GM19351 (cell line): ENCODE data around the gene PPP1CA.
A peak's percentile ranks its signal among the peaks of the same experiment; 100 is the strongest.

Experiments
- ATAC-seq: cut with Tn5 transposase; IDR thresholded peaks from one replicate; pipeline ENCODE4 v1.9.1; 2021; ENCODE audit warnings: mild to moderate bottlenecking, moderate library complexity; ENCODE audit not compliant: unreplicated experiment

PPP1CA gene

GRCh38 chr11:67401495-67402191, at the start of gene PPP1CA:
TSS of gene PPP1CA (minus strand) at chr11:67401858. CDS start at chr11:67401782, 76 bp downstream.
- peak; percentile 55 for ATAC-seq

GRCh38 chr11:67450796-67451657, 49.4 kb upstream of the PPP1CA start:
- ATAC-seq: no peak

DNA sequence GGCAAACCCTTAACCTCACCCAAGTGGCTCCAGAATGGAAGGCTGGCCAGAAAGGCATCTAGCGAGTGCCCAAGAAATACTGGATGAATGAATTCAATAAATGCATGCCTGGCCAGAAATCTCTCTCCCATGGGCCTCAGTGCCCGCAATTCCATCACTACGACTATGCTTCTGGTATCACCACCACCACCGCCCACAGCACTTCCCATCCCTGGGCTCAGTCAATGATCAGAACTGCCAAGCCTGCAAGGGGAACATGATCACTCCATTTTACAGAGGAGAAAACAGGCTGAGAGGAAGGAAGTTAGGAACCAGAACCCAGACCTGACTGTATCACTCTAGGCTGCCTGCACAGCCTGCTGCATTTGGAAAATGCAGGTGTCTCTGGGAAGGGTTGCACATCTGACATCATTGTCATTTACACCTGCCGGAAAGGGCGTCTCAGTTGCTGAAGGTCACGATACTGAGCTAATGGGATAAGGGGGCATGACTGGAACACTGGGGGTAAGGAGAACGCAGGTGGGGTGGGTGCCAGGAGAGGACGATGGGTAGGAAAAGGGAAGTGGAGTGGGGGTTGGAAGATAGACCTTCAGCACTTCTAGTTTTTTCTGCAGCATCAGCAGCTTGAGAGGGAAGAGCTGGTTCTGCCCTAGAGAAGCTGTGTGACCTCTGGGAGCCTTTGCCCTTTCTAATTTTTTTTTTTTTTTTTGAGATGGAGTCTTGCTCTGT, 47.6 kb upstream of the PPP1CA start:
- no peak for ATAC-seq

DNA sequence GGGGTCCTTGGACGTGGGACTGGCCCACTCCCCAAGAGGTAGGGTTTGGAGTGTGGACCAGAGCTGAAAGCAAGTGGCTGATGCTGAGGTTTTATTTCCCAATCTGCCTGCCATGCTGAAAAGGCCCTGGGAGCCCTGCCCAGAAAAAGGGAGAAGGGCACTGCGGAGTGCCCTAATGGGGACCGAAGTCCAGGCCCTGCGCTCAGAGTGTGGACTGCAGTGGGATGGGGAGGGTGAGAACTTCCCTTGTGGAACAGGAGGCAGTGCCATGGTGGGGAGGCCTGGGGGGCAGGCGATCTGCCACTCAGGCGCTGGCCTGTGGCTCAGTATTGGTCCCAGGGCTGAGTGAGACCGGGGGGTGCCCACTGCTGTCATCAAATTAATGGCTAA, 46.6 kb upstream of the PPP1CA start:
- no peak for ATAC-seq

GRCh38 chr11:67445515-67445914, 43.9 kb upstream of the PPP1CA start:
- no peak for ATAC-seq

DNA sequence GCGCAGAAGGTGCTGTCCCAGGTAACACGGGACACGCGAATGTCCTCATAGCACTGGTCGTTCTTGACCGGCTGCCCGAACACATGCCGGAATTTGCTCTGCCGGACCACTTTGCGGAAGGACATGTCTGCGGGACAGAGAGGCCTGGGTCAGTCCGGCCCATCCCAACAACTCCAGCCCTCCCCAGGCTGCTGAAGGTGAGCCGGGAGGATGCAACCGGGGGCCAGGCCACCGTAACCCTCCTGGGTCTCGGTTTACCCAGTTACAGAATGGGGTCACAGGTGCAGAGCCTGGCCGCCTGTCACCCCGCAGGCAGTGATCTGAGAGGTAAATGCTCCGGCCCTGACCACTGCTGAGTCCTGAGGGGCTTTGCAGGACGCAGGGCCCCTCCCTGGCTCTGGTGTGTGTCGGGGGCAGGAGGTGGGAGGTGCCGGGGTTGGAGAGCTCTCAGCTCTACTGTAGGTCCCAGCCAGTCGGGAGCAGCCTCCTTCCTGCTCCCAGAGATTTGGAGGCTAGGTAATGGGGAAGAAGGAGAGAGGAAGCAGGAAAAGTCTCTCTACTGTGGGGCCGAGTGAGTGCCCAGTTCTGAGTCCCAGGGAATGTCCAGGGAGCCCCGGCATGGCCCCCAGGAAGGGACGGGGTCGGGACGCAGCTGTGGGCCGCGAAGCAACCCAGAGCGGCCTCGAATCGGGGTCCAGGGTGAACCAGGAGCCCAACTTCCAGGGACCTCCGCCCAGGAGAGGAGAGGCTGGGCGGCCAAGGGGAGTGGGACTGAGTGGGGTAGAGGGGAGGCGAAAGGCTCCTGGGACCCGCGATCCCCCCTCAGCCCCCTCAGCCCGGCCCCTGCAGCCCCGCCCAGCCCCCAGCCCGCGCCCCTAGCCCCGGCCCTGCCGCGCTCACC, 41.1 kb upstream of the PPP1CA start:
- ATAC-seq: no peak

- ATAC-seq: no peak
Measured at GRCh38 chr11:67441731-67442351, 40.2 kb upstream of the PPP1CA start.

DNA sequence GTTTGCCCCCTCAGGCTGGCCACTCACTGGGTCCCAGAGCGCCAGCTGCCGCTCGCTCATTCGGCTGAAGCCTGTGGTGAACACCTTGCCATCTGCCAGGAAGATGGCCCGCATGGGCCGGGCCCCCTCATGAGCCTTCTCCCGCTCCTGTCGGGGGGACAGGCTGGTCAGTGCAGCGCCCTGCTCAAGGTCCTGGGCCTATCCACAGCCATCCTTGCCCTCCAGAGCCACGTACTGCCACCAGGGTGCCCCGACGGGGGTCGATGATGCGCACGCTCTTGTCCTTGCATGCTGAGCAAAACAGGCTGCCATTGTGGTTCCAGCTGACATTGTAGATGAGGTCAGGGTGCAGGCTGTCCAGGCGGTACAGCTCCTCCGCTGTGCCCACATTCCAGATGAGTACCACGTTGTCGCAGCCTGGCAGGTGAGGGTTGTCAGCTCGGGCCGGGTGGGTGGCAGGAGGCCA, 39.5 kb upstream of the PPP1CA start:
- no peak for ATAC-seq

- no peak for ATAC-seq
Measured at GRCh38 chr11:67440229-67441097, 38.8 kb upstream of the PPP1CA start.

DNA sequence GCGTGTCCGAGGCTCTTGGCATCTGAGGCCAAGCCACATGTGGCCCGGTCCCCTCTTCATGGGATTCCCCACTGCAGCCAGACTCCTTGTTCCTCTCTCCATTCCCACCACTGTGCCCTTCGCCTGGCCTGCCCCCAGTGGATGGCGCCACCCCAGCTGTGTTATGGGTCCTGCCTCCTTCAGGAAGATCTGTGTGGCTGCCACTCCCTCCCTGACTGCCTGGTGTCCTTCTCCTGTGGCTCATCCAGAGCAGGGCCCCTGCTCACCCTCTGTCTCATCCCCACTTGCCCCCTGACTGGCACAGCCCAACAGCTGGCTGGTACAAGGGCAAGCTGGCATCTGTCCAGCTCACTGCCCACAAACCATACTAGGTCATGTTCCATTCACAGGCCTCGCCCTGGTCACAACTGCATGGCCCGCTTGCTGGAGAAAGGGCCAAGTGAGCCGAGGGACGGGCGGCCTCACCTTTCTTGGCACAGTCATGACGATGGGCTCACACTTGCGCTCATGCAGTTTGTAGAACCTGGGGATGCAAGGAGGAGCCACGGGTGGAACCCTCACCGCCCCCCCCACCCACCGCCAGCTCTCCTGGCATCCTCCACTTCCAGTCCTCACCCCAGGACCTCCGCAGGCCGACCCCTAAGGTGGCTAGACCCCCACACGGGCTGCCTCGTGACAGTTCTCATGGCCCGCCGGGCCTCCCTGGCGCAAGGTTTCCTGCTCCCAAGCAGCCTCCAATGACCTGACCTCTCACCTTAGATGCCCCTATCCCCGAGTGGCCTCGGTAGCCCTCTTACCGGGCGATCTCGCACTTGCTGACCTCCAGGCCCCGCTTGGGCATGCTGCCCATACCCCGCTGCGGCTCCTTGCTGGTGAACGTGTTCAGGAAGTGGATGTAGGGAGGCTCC, 37.9 kb upstream of the PPP1CA start:
- ATAC-seq: no peak

- no peak for ATAC-seq
Measured at GRCh38 chr11:67438158-67438902, 36.7 kb upstream of the PPP1CA start.

- ATAC-seq: no peak
Measured at GRCh38 chr11:67437809-67438157, 36.1 kb upstream of the PPP1CA start.

DNA sequence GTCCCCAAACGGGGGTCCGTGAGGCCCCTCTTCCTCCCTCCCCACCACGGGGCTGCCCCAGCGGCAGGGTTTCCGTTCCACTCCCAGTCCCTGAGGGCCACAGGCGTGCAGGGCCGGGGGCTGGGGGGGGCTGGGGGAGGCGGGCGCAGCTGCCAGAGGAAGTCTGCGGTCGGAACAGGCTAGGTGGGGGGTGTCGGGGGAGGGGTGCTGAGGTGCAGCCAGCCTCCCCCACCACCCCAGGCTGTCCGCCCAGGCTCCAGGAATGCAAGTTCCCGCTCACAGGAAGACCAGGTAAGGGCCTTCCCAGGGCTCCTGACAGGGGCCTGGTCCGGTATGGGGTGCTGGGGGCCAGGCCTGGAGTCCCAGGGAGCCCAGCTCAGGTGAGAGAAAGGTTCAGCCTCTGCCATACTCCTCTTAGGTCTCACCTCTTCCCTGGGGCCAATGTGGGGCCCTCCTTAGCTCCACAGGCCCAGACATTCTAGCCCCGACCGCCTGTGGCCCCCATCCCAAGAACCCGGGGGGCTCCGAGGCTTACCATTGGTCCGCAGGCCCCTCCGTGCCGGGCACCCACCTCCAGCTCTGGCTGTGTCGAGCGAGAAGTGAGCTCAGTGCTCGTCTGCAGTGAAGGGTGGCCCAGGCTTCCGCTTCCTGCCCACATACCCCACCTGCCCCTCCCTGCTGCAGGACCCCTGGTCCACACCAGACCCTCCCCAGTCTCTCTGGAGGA, 35.6 kb upstream of the PPP1CA start, which contains the start of gene PTPRCAP:
TSS of gene PTPRCAP (minus strand) at position 601 of the 727 bp plus-strand sequence. CDS start at position 538, 63 bp downstream.
- no peak for ATAC-seq

DNA sequence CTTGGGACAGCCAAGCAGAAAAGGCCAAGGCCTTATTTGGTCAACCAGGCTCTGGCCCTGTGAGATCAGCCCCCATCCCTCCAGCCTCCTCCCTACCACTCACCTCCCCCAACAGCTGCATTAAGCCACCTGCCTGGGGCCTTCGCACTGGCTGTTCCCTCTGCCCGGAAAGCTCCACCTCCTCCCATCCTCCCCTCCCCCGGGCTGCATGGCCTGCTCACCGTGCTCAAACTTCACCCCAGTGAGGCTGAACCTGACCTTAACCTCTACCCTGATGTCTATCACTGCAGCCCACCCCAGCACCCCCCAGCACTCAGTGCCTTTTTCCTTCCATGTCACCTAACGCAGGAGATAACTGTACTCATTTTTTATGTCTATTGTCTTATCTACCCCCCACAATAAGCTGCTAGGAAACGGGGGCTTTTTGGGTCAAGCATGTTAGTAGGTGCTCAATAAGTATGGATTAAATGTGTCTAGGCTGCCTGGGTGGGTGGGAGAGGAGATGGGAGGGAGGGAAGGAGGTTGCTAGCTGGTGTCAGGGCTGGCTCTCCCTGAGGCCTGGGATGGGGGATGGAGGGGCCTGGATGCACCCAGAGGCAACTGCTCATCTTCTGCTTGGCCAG, 34.9 kb upstream of the PPP1CA start:
- ATAC-seq: peak; percentile 47

DNA sequence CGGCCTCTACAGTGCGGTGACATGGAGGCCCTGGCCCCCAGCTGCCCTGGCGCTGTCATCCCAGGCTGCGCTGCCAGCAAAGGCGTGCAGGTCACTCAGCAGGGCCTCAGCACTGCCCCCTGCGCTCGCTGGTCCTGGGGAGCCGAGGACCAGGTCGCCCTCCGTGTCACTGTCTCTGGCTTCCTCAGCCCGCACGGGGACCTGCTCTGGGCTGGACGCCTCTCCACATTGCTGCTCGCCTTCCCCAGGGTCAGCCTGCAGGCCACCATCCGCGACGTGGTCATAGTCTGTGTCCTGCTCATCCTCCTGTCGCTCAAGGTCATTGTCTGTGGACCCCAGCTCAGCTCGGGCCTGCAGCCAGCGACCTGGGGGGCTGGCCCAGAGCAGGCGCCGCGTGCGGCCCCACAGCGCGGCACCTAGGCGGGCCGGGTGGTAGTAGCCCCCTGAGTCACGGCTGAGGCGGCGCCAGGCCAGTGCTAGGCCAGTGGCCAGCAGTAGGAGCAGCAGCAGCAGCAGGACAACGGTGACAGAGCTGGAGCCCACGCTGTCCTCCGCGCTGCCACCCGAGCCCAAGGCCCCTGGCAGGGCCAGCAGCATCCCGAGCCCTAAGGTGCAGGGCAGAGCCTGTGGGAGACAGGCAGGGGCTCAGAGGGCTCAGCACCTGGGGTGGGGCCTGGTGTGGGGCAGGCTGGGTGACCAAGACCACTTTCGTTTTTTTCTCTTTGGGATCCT, 34.2 kb upstream of the PPP1CA start:
- ATAC-seq: no peak
